ENCODE results near the gene OMP. TPM values are rescaled to one million over a fixed set of nuclear protein-coding genes. Genes with fewer than 3 reads are reported as not detected.
A peak's percentile ranks its signal among the peaks of the same experiment; 100 is the strongest.

Gene OMP
- total RNA-seq, 5 donors from 2014 or later (not counting 1 experiment from before 2014, with no cell fraction given): 0.79 TPM; not detected in 4

DNA sequence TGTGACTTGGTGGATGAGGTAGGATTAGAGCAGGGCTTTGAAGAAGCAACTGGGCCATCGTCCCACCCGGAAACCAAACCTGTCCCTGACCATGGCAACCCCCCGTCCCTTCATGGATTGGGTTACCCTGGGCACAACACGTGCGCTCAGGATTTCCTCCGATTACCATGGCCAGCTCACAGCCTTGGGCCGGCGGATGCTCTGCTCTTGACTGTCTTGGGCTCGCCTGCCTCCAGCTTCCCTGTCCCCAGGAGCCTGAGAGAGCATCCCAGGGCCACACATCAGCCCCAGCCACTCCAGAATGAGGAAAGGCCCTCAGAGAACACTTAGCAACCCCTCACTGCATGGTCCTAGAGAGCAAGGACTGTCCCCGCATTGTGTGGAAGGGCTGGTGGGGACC lies 48.2 kb downstream of the OMP start:
- no peak overlapping the region for H3K27ac Mint-ChIP-seq
- no peaks in the 10 kb centered on the region for H3K36me3 ChIP-seq (ENCODE audit: control insufficient read depth in 2 of 2, extremely low read depth in 1 of 2, insufficient read depth in 1 of 2, low read length in 1 of 2)
- DNase-seq (no peak), ATAC-seq (replicated peaks in 1 of 4) (no peak)
- ChIA-PET CTCF (no interaction called here), POLR2A (no interaction called here)
- H3K9me3 ChIP-seq: no peaks in the 10 kb centered on the region
- no peak overlapping the region for H3K4me3 ChIP-seq (ENCODE audit: control insufficient read depth in 1 of 2, extremely low read depth in 1 of 2, low read length in 1 of 2)
- no peaks in the 10 kb centered on the region for H3K36me3 Mint-ChIP-seq
- no peak overlapping the region for H3K27ac ChIP-seq (ENCODE audit: low read length)
- no peaks in the 10 kb centered on the region for H3K9me3 Mint-ChIP-seq
- WGBS (ENCODE audit: insufficient coverage): 96% methylated on average over 10 of the region's 10 CpGs
- H3K27me3 Mint-ChIP-seq: no peaks in the 10 kb centered on the region
- no peak overlapping the region for H3K4me3 Mint-ChIP-seq
- peaks cover 33 to 63% (median 45%) of the 10 kb centered on the region in 3 donors for H3K4me1 Mint-ChIP-seq
- H3K4me1 ChIP-seq (ENCODE audit: control insufficient read depth in 1 of 2, extremely low read depth in 1 of 2, insufficient read depth in 2 of 2, low read length in 2 of 2): peaks cover 11 to 52% of the 10 kb centered on the region in 2 experiments
- H3K27me3 ChIP-seq (replicated peaks in 1 of 2; ENCODE audit: control insufficient read depth in 2 of 2, extremely low read depth in 1 of 2, insufficient read depth in 2 of 2, low read length in 1 of 2): peaks cover 0 to 8% of the 10 kb centered on the region in 2 experiments

DNA sequence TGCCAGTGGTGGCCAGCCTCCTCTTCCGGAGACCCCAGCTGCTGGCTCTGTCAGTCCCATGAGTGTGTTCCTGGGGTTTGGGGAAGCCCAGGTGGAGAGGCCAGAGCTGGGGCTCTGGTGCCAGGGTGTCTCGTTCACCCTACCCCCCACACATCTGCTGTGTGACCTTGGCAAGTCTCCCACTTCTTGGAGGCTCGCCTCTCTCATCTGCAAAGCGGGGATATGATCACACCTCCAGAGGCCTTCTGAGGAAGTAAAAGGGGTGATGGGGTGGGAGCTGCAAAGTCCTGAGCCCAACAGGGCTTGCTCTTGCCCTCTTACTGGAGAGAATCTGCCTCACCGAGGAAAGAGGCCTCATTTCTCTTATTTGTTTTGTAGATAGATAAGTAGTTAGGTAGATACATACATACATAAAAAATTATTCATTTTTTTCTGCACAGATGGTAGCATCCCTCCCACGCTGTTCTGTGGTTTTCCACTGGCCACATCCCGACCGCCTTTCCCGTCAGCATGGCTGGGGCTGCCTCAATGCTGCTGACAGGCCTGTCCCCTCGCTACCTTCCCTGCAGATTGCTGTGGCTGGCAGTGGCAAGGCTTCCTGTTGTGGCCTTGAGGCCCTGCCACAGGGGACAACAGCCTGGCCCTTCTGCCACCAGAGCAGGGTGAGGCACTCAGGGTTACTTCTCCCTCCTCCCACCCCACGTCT lies 49.3 kb downstream of the OMP start:
- peaks cover 33 to 62% (median 45%) of the 10 kb centered on the region in 3 donors for H3K4me1 Mint-ChIP-seq
- ChIA-PET CTCF (interaction anchor here in 1 of 2 donors (0.6 kb wide), 1 partner anchor 1327 kb away, joined by 4 read pairs; no protein-coding TSS in a partner anchor), POLR2A (no interaction called here)
- peak in 34 of 35 experiments; percentile 13 to 65 (median 38) for DNase-seq
- no peaks in the 10 kb centered on the region for H3K9me3 ChIP-seq
- ATAC-seq (replicated peaks in 1 of 4): peak; percentile 29 to 64 (median 56)
- no peaks in the 10 kb centered on the region for H3K36me3 ChIP-seq (ENCODE audit: control insufficient read depth in 2 of 2, extremely low read depth in 1 of 2, insufficient read depth in 1 of 2, low read length in 1 of 2)
- peaks cover 0 to 8% of the 10 kb centered on the region in 2 experiments for H3K27me3 ChIP-seq (replicated peaks in 1 of 2; ENCODE audit: control insufficient read depth in 2 of 2, extremely low read depth in 1 of 2, insufficient read depth in 2 of 2, low read length in 1 of 2)
- no peaks in the 10 kb centered on the region for H3K9me3 Mint-ChIP-seq
- H3K36me3 Mint-ChIP-seq: no peaks in the 10 kb centered on the region
- 16% methylated on average over 4 of the region's 11 CpGs for WGBS (ENCODE audit: insufficient coverage)
- H3K27me3 Mint-ChIP-seq: no peaks in the 10 kb centered on the region
- H3K27ac Mint-ChIP-seq: peak overlapping the region; percentile 36 to 79
- H3K4me3 ChIP-seq (ENCODE audit: control insufficient read depth in 1 of 2, extremely low read depth in 1 of 2, low read length in 1 of 2): no peak overlapping the region
- peaks cover 11 to 51% of the 10 kb centered on the region in 2 experiments for H3K4me1 ChIP-seq (ENCODE audit: control insufficient read depth in 1 of 2, extremely low read depth in 1 of 2, insufficient read depth in 2 of 2, low read length in 2 of 2)
- peak overlapping the region in 1 of 3 donors; percentile 10 for H3K4me3 Mint-ChIP-seq
- peak overlapping the region; percentile 1 for H3K27ac ChIP-seq (ENCODE audit: low read length)

DNA sequence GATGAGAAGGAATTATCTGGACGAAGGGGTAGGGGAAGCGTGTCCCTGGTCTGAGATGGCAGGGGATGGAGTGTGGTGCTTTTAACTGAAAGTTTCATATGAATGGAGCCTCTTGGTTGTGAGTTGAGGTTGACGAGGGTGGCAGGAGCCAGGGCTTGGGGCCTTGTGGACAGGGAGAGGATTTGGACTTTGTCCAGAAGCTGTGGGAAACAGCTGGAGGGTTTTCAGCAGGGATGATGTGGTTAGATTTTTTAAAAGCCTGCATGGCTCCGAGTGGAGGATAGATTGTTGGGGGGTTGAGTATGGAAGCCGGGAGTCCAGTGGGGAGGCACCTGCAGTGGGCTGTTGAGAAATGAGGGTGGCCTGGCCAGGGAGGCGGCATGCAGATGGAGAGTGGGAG lies 50.2 kb downstream of the OMP start:
- Histone ChIP-seq H3K4me1 (ENCODE audit: control insufficient read depth in 1 of 2, extremely low read depth in 1 of 2, insufficient read depth in 2 of 2, low read length in 2 of 2) (peaks cover 11 to 45% of the 10 kb centered on the region in 2 experiments), H3K36me3 (ENCODE audit: control insufficient read depth in 2 of 2, extremely low read depth in 1 of 2, insufficient read depth in 1 of 2, low read length in 1 of 2) (no peaks in the 10 kb centered on the region), H3K27ac (ENCODE audit: low read length) (peak overlapping the region; percentile 5), H3K9me3 (no peaks in the 10 kb centered on the region), H3K4me3 (ENCODE audit: control insufficient read depth in 1 of 2, extremely low read depth in 1 of 2, low read length in 1 of 2) (no peak overlapping the region), H3K27me3 (replicated peaks in 1 of 2; ENCODE audit: control insufficient read depth in 2 of 2, extremely low read depth in 1 of 2, insufficient read depth in 2 of 2, low read length in 1 of 2) (peaks cover 0 to 8% of the 10 kb centered on the region in 2 experiments)
- ChIA-PET POLR2A (no interaction called here), CTCF (no interaction called here)
- Mint-ChIP-seq H3K4me1 (peaks cover 32 to 55% (median 40%) of the 10 kb centered on the region in 3 donors), H3K4me3 (peak overlapping the region in 2 of 3 donors; percentile 10 to 11), H3K9me3 (no peaks in the 10 kb centered on the region), H3K27me3 (no peaks in the 10 kb centered on the region), H3K36me3 (no peaks in the 10 kb centered on the region), H3K27ac (peak overlapping the region; percentile 25 to 36)
- no peak for ATAC-seq (replicated peaks in 1 of 4)
- DNase-seq: no peak
- WGBS (ENCODE audit: insufficient coverage): 86% methylated on average over 6 of the region's 6 CpGs

Other genes starting within 250 kb of the OMP start
- 1 to 10 TPM; 4.3 to 9.0 (median 5.2) TPM for gene ACER3, start 241.9 kb upstream of the OMP start, total RNA-seq
- gene B3GNT6, start 68.4 kb upstream of the OMP start, total RNA-seq: under 1 TPM in 1 of 5 donors, not detected in 4; 0.19 TPM
- 1 to 10 TPM; 3.1 to 6.4 (median 4.0) TPM for gene CAPN5, start 35.9 kb upstream of the OMP start, total RNA-seq
- gene MYO7A, start 25.4 kb downstream of the OMP start, total RNA-seq: 1 to 10 TPM in 1 of 5 donors, under 1 TPM in 4; 0.15 to 1.7 (median 0.44) TPM
- gene GDPD4, start 198.8 kb downstream of the OMP start, total RNA-seq: not detected

All from T-cell (primary cell).